Fibroblast of skin of left biceps (primary cell): ENCODE results near the gene EPAS1.
"Not testable (repeated sequence)": the region's sequence is repeated elsewhere in the genome, so short reads cannot be mapped to it uniquely, and the experiment has no call there.

ENCODE experiments used
- DNase-seq, 2 experiments: peaks; one replicate each; pipeline ENCODE4 v3.0.0-alpha.2; 2013; ENCODE audit warnings: low read depth in 2 of 2

The EPAS1 gene

GRCh38 chr2:46383113-46383395 is 85.8 kb downstream of the EPAS1 start:
- no peak for DNase-seq

GRCh38 chr2:46383784-46384456 is 86.7 kb downstream of the EPAS1 start:
- DNase-seq = no peak

- no peak for DNase-seq
Observed at GRCh38 chr2:46384457-46384815, 87.2 kb downstream of the EPAS1 start.

GRCh38 chr2:46385786-46386577 is 88.8 kb downstream of the EPAS1 start:
- DNase-seq = no peak

GRCh38 chr2:46386763-46387162 is 89.6 kb downstream of the EPAS1 start:
- no peak for DNase-seq

- no peak for DNase-seq
Observed at GRCh38 chr2:46387292-46387691, 90.1 kb downstream of the EPAS1 start.

- DNase-seq = no peak
Observed at GRCh38 chr2:46387886-46388515, 90.8 kb downstream of the EPAS1 start.

- no peak for DNase-seq
Observed at GRCh38 chr2:46388881-46389280, 91.7 kb downstream of the EPAS1 start.

- DNase-seq = no peak
Observed at GRCh38 chr2:46389417-46389916, 92.3 kb downstream of the EPAS1 start.

GRCh38 chr2:46390036-46390435 is 92.8 kb downstream of the EPAS1 start:
- DNase-seq = no peak

GRCh38 chr2:46390901-46391395 is 93.7 kb downstream of the EPAS1 start:
- DNase-seq = no peak

- DNase-seq = no peak
Observed at GRCh38 chr2:46392561-46393346, 95.5 kb downstream of the EPAS1 start.

- no peak for DNase-seq
Observed at GRCh38 chr2:46393347-46393820, 96.2 kb downstream of the EPAS1 start.

- no peak for DNase-seq
Observed at GRCh38 chr2:46393865-46394264, 96.7 kb downstream of the EPAS1 start.

- DNase-seq = no peak
Observed at GRCh38 chr2:46394649-46395510, 97.7 kb downstream of the EPAS1 start.

- DNase-seq = not testable (repeated sequence)
Observed at GRCh38 chr2:46395730-46396129, 98.5 kb downstream of the EPAS1 start.

GRCh38 chr2:46400016-46400415 is 102.8 kb downstream of the EPAS1 start:
- DNase-seq = no peak

GRCh38 chr2:46402874-46403273 is 105.7 kb downstream of the EPAS1 start:
- no peak for DNase-seq

GRCh38 chr2:46404181-46404759 is 107.1 kb downstream of the EPAS1 start:
- no peak for DNase-seq

- no peak for DNase-seq
Observed at GRCh38 chr2:46407852-46408455, 110.7 kb downstream of the EPAS1 start.
